Activated T-cell treated with anti-CD3 and anti-CD28 coated beads, Interleukin-2, amount 50 U/mL, for 72 hours (primary cell): ENCODE data around the gene DOCK11. TPM values are rescaled to one million over a fixed set of nuclear protein-coding genes. Genes with fewer than 3 reads are reported as not detected.

Source experiments
- ATAC-seq, 2 donors: fragments of 150-1000 bp; cut with Tn5 transposase; replicated peaks in 1 of 2; 2 replicates each; pipeline ENCODE4 v1.10.0; 2021; ENCODE audit warnings: moderate library complexity in 2 of 2, mild to moderate bottlenecking in 1 of 2
- DNase-seq, 2 donors: peaks; one replicate each; pipeline ENCODE4 v3.0.0; 2021 to 2022; ENCODE audit warnings: mixed read lengths in 1 of 2
- H3K27ac Mint-ChIP-seq: one replicate; pipeline ENCODE4 v1.8.0; 2022; ENCODE audit warnings: mild to moderate bottlenecking, moderate library complexity, mixed read lengths
- H3K27me3 Mint-ChIP-seq: one replicate; pipeline ENCODE4 v1.8.0; 2022; ENCODE audit warnings: low read depth, mixed read lengths
- H3K36me3 Mint-ChIP-seq, 2 donors: one replicate each; pipeline ENCODE4 v1.8.0; 2022; ENCODE audit warnings: mixed read lengths in 2 of 2, mild to moderate bottlenecking in 1 of 2; ENCODE audit not compliant: insufficient read depth in 2 of 2
- H3K4me1 Mint-ChIP-seq: one replicate; pipeline ENCODE4 v1.8.0; 2022; ENCODE audit warnings: low read depth, mixed read lengths
- H3K4me3 Mint-ChIP-seq, 2 donors: one replicate each; pipeline ENCODE4 v1.8.0; 2022; ENCODE audit warnings: mild to moderate bottlenecking in 2 of 2, mixed read lengths in 2 of 2, moderate library complexity in 2 of 2
- H3K9me3 Mint-ChIP-seq, 2 donors: one replicate each; pipeline ENCODE4 v1.8.0; 2022; ENCODE audit warnings: mixed read lengths in 2 of 2
- total RNA-seq, 2 donors: library from RNA; stranded (reverse); gene quantifications; one replicate each; pipeline ENCODE4 v1.2.3, GENCODE V29; 2022

The DOCK11 gene
- total RNA-seq, 2 donors from 2014 or later = 65.2 to 71.0 TPM

- Mint-ChIP-seq H3K9me3 (no peaks in the 10 kb centered on the region), H3K27ac (no peak overlapping the region), H3K36me3 (peaks cover 2% of the 10 kb centered on the region in 2 donors), H3K4me1 (peaks cover 10% of the 10 kb centered on the region), H3K27me3 (peaks cover 7% of the 10 kb centered on the region), H3K4me3 (no peak overlapping the region)
- ATAC-seq = no peak
- no peak for DNase-seq
Observed at GRCh38 chrX:118493016-118493415, 2.6 kb upstream of the DOCK11 start.

GRCh38 chrX:118493653-118494297 is 1.8 kb upstream of the DOCK11 start:
- H3K4me3 Mint-ChIP-seq = no peak overlapping the region
- H3K27ac Mint-ChIP-seq = no peak overlapping the region
- peaks cover 7% of the 10 kb centered on the region for H3K27me3 Mint-ChIP-seq
- DNase-seq (no peak), ATAC-seq (no peak)
- H3K9me3 Mint-ChIP-seq = no peaks in the 10 kb centered on the region
- H3K4me1 Mint-ChIP-seq = peaks cover 14% of the 10 kb centered on the region
- H3K36me3 Mint-ChIP-seq = peaks cover 2% of the 10 kb centered on the region in 2 donors

GRCh38 chrX:118495958-118496762 is 545 bp downstream of the DOCK11 start:
- peak overlapping the region; percentile 95 to 98 for H3K4me3 Mint-ChIP-seq
- H3K9me3 Mint-ChIP-seq = no peaks in the 10 kb centered on the region
- H3K36me3 Mint-ChIP-seq = peaks cover 2% of the 10 kb centered on the region in 2 donors
- H3K27me3 Mint-ChIP-seq = peaks cover 7% of the 10 kb centered on the region
- peak; percentile 78 to 82 for DNase-seq
- H3K27ac Mint-ChIP-seq = peak overlapping the region; percentile 94
- peaks cover 21% of the 10 kb centered on the region for H3K4me1 Mint-ChIP-seq
- peak; percentile 76 to 78 for ATAC-seq

- peaks cover 2% of the 10 kb centered on the region in 2 donors for H3K36me3 Mint-ChIP-seq
- H3K9me3 Mint-ChIP-seq = no peaks in the 10 kb centered on the region
- H3K27me3 Mint-ChIP-seq = peaks cover 7% of the 10 kb centered on the region
- peaks cover 21% of the 10 kb centered on the region for H3K4me1 Mint-ChIP-seq
- ATAC-seq (peak in 1 of 2 donors; percentile 5), DNase-seq (no peak)
- H3K4me3 Mint-ChIP-seq = peak overlapping the region; percentile 95 to 98
- H3K27ac Mint-ChIP-seq = peak overlapping the region; percentile 94
Observed at GRCh38 chrX:118496763-118497079, 1.1 kb downstream of the DOCK11 start.

GRCh38 chrX:118497180-118497818 is 1.7 kb downstream of the DOCK11 start:
- ATAC-seq (no peak), DNase-seq (peak; percentile 8 to 18)
- Mint-ChIP-seq H3K4me1 (peaks cover 27% of the 10 kb centered on the region), H3K4me3 (peak overlapping the region; percentile 95 to 98), H3K27me3 (peaks cover 7% of the 10 kb centered on the region), H3K9me3 (no peaks in the 10 kb centered on the region), H3K27ac (peak overlapping the region; percentile 94), H3K36me3 (peaks cover 2% of the 10 kb centered on the region in 2 donors)

- Mint-ChIP-seq H3K9me3 (no peaks in the 10 kb centered on the region), H3K27ac (peak overlapping the region; percentile 94), H3K4me3 (peak overlapping the region; percentile 95 to 98), H3K27me3 (peaks cover 1% of the 10 kb centered on the region), H3K4me1 (peaks cover 38% of the 10 kb centered on the region), H3K36me3 (peaks cover 2% of the 10 kb centered on the region in 2 donors)
- no peak for ATAC-seq
- DNase-seq = no peak
Observed at GRCh38 chrX:118498351-118498750, 2.7 kb downstream of the DOCK11 start.

- Mint-ChIP-seq H3K27me3 (no peaks in the 10 kb centered on the region), H3K4me3 (peak overlapping the region; percentile 83 to 98), H3K27ac (peak overlapping the region; percentile 94), H3K36me3 (peaks cover 2 to 4% of the 10 kb centered on the region in 2 donors), H3K9me3 (peaks cover 0 to 2% of the 10 kb centered on the region in 2 donors), H3K4me1 (peaks cover 42% of the 10 kb centered on the region)
- ATAC-seq (no peak), DNase-seq (no peak)
Observed at GRCh38 chrX:118498755-118499154, 3.1 kb downstream of the DOCK11 start.

GRCh38 chrX:118499295-118499694 is 3.7 kb downstream of the DOCK11 start:
- H3K27me3 Mint-ChIP-seq = no peaks in the 10 kb centered on the region

GRCh38 chrX:118502161-118502789 is 6.7 kb downstream of the DOCK11 start:
- H3K4me1 Mint-ChIP-seq = peaks cover 56% of the 10 kb centered on the region
- H3K36me3 Mint-ChIP-seq = peaks cover 0 to 2% of the 10 kb centered on the region in 2 donors
- peak overlapping the region; percentile 89 for H3K27ac Mint-ChIP-seq
- H3K9me3 Mint-ChIP-seq = peaks cover 0 to 2% of the 10 kb centered on the region in 2 donors
- H3K27me3 Mint-ChIP-seq = no peaks in the 10 kb centered on the region
- H3K4me3 Mint-ChIP-seq = peak overlapping the region; percentile 79 to 86
- DNase-seq (no peak), ATAC-seq (peak in 1 of 2 donors; percentile 34)

More at GRCh38 chrX:118499295-118499694, 3.7 kb downstream of the DOCK11 start:
- peaks cover 0 to 2% of the 10 kb centered on the region in 2 donors for H3K9me3 Mint-ChIP-seq
- H3K36me3 Mint-ChIP-seq = peaks cover 2 to 4% of the 10 kb centered on the region in 2 donors
- peak overlapping the region; percentile 2 to 83 for H3K4me3 Mint-ChIP-seq
- peaks cover 45% of the 10 kb centered on the region for H3K4me1 Mint-ChIP-seq
- no peak for DNase-seq
- ATAC-seq = no peak
- peak overlapping the region; percentile 94 for H3K27ac Mint-ChIP-seq

- H3K4me1 Mint-ChIP-seq = peaks cover 52% of the 10 kb centered on the region
- DNase-seq = no peak
- no peak for ATAC-seq
Observed at GRCh38 chrX:118503260-118504041, 7.8 kb downstream of the DOCK11 start.

GRCh38 chrX:118504581-118504980 is 9.0 kb downstream of the DOCK11 start:
- no peak for DNase-seq
- no peak for ATAC-seq
- Mint-ChIP-seq H3K27me3 (no peaks in the 10 kb centered on the region), H3K36me3 (peaks cover 0 to 2% of the 10 kb centered on the region in 2 donors), H3K9me3 (peaks cover 0 to 2% of the 10 kb centered on the region in 2 donors), H3K4me3 (no peak overlapping the region), H3K27ac (peak overlapping the region; percentile 82), H3K4me1 (peaks cover 53% of the 10 kb centered on the region)

More at GRCh38 chrX:118503260-118504041, 7.8 kb downstream of the DOCK11 start:
- Mint-ChIP-seq H3K27me3 (no peaks in the 10 kb centered on the region), H3K36me3 (peaks cover 0 to 2% of the 10 kb centered on the region in 2 donors), H3K4me3 (peak overlapping the region; percentile 79 to 86), H3K9me3 (peaks cover 0 to 2% of the 10 kb centered on the region in 2 donors), H3K27ac (peak overlapping the region; percentile 89)
